ENCODE results near the gene SREBF1.

Gene SREBF1

DNA sequence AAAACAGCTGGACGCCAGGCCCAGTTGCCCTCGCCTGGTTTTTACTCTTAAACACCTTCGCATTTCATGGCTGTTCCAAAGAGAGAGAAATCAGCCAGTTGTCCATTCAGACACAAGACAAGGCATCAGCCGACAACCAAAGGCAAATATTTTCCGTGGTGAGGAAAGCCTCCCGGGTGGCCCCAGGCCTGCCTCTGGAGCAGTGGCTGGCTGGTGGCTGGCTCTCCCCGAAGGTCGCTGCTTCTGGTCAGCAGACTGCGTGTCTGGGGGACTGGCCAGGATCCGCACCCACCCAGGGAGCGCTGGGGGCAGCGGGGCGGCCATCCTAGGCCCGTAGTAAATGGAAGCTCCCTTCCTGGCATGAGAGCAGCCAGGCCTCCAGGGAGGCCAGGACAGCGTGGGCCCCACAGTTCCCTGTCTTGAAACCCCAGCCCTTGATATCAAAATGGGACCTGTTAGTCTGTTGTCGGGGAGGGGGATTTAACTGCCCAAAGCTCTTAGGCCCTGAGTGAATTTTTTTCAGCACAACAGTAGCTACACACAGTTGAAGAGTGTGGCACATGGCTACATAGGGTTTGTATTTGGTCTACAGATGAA lies 57.7 kb downstream of the SREBF1 start:
- DNase-seq (ENCODE audit: low spot score), result no peak

DNA sequence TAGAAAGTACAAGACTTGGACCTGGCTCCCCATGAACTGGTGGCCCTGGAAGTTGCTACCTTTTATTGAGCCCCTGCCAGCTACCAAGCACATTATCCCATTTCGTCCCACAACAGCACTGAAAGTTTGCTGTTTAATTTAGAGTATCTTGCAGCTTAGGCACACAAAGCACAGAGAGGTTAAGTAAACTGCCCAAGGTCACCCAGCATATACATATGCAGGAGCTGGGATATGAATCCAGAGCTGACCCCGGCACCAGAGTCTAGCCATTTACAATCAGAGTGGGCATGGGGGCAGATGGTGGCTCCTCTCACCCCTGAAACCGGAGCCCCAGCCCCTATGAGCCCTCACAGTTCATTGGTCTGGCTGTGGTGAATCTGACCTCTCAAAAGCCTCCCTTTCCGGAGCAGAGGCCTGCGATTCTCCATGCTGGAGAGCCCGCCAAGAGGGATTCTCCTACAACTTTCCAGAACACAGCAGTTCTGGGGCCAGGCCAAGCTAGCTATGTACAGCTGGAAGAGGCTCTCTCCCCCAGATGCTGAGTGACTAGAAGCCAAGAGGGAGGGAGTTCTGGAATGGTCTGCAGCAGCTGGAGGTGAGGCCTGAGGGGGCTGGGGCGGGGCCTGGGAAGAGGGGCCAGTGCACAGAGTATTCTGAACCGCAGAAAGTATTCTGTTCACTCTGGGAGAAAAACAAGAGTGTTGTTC lies 58.3 kb downstream of the SREBF1 start:
- DNase-seq (ENCODE audit: low spot score), result no peak

GRCh38 chr17:17776889-17777288 lies 59.9 kb downstream of the SREBF1 start:
- DNase-seq (ENCODE audit: low spot score), result no peak

DNA sequence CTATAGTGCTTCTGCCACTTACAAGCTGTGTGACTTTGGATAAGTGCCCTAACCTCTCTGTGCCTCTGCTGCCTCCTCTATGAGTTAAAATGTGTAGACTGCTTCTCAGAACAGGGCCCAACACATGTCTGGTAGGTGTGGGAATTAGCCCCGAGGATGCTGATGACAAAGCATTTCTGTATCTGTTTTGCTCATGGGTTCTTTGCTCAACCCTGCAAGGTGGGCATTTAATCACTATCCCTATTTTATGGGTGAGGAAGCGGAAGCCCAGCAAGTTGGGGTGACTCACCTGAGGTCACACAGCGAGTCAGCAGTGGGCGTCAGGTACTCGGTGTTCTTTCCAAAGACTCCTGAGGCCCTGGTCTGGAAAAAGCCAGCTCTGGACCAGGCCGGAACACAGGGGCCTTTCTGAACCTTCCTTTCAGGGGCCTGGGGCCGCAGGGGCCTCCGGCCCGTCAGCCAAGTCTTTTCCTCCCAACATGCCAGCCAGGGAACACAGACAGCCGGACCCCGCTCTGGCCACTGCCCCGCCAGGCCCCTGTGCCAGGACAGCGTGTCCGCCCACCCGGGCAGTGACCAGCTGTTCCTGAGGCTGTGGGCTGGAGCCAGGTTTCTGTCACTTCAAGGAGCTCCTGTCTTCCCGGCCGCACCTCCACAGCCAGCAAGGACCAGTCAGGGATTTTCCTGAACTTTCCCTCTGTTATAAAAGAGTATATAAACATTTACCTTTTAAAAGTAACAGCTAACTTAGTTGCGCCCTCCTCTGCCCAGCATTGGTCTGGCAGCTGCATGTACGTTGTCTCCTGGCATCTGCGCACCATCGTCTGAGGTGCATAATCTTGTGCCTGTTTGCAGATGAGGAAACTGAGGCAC lies 62.5 kb downstream of the SREBF1 start:
- DNase-seq (ENCODE audit: low spot score), result no peak

GRCh38 chr17:17772231-17772630 lies 64.6 kb downstream of the SREBF1 start:
- no peak for DNase-seq (ENCODE audit: low spot score)

GRCh38 chr17:17771498-17772201 lies 65.1 kb downstream of the SREBF1 start:
- no peak for DNase-seq (ENCODE audit: low spot score)

GRCh38 chr17:17770632-17771044 lies 66.1 kb downstream of the SREBF1 start:
- no peak for DNase-seq (ENCODE audit: low spot score)

DNA sequence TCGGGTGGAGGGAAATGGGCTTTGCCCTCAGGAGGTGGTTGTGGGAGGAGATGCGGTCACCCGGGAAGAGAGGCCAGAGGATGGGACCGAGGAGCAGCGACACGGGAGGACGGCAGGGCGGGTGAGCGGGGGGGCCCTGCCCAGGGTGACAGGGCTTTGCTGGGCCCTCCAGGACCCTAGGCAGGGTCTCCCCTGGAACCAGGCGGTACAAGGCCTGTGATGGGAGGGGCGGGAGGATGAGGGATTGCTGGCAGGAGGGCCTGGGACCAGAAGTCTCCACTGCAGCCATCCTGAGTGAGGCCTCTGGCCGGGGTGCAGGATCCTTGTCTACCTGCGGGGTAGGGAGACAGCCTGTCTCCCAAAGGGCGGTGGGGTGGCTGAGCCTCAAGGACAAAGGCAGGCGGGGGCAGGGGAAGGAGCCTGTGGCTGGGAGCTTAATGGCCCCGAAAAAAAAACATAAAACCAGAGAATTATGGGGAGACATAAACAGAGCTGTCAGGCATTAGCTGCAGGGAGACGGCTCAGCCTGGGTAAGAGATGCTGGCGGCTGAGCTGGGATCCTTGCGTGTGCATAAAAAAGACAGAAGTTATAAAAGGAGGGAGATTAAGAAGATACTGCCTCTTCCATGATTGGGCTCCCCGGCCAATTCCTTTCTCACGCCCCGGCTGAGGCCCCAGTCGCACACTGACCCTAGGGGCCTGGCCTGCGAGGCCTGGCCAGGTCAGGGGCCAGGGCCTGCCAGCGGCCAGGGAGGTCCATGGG lies 66.7 kb downstream of the SREBF1 start:
- DNase-seq (ENCODE audit: low spot score), result no peak

GRCh38 chr17:17768424-17769088 lies 68.2 kb downstream of the SREBF1 start:
- no peak for DNase-seq (ENCODE audit: low spot score)

DNA sequence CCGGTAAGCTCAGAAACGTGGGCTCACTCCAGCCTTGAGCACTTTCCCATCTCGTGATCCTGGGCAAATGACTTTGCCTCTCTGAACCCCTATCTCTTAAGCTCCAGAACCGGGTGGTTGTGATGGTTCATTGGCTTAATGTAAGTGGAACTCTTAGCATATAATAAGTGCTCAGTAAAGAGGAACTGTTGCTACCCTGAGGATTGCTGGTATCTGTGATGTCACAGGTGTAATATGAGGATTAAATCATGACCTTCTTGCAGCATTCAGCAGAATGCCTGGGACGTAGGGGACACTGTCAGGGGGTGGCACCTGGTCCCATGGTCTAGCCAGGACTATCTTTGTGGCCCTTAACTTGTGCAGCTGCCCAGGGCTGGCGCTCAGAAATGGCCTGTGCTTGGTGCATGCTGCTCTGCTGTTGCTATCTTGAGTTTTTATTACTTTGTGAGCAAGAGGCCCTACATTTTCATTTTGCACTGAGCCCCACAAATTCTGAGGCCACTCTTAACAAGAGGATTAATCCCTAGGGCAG lies 68.8 kb downstream of the SREBF1 start:
- no peak for DNase-seq (ENCODE audit: low spot score)

- DNase-seq (ENCODE audit: low spot score), result no peak
Measured at GRCh38 chr17:17767154-17767869, 69.5 kb downstream of the SREBF1 start.

DNA sequence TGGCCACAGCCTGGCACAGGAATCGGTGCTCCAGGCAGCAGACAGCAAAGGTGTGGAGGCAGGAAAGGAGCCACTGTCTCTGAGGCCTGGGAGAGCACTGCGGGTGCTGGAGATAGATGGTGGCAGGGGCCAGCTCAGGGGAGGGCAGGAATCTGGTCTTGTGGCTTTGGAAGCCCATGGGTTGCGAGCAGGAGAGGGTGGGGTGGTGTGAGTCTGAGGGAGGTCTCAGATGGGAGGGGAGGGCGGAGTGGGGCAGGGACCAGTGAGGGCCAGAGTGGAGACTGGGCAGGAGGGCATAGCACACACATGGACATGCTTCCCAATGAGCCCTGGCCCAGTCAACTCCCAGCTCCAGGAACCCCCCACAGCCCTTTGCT lies 70.1 kb downstream of the SREBF1 start:
- no peak for DNase-seq (ENCODE audit: low spot score)

DNA sequence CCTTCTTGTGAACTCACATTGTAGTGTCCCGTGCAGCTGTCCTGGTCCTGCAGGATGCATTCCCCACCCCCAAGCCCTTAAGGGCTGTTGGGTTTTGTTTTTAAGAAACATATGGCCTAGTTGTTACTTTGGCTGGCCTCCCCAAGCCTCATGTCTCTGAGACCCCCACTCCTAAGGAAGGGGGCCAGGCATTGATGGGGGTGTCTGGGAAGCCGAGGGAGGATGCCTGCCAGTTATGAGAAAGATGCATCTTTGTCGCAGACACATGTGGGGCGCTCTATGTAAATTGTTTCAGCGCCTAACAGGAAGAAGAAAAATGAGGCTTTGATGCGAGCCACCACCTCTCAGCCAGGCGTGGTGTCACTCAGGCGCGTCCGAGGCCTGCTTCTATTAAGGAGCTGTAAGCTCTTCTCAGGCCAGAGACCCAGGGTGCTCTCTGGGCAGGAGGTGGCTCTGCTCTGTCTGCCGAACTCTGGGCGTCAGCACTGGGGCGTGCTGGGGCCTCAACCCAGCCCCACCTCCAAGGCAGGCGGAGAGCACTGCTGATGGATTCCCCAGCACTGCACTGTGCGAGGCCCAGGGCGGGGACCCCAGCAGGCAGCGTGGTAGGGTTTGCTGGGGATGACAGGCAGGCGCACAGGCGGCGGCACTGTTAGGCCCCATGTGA lies 70.6 kb downstream of the SREBF1 start:
- DNase-seq (ENCODE audit: low spot score), result no peak

DNA sequence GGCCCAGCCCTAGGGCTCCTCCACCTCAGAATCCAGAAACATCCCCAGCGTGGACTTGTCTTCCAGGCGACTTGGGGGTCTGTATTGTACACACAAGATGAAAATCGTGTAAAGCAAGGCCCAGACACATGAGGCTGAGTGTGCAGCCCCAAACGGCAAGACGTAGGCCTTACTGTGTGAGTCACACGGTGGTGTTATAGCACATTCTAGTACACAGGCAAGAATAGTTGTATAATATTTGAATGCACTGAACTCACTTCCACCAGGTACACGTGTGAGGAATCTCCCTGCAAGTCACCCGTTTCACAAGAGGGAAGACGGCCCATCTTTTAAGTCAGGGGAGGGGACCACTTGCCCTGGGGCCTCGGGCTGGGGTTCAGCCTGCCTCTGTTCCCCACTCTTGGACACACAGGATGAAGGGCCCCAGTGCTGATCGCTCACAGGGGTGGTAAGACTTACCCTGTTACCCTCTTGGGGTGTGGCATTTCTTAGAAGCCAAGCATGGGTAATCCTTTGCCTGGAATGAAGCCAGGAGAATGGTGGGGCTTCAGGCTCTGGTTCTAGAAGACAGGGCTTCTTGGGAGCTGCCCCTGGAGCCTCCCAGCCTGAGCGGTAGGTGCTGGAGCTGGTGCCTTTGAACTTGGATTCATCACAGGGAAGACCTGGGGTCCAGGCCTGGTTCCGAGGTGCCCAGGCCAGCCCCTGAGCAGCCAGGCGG lies 71.3 kb downstream of the SREBF1 start:
- DNase-seq (ENCODE audit: low spot score), result no peak

DNA sequence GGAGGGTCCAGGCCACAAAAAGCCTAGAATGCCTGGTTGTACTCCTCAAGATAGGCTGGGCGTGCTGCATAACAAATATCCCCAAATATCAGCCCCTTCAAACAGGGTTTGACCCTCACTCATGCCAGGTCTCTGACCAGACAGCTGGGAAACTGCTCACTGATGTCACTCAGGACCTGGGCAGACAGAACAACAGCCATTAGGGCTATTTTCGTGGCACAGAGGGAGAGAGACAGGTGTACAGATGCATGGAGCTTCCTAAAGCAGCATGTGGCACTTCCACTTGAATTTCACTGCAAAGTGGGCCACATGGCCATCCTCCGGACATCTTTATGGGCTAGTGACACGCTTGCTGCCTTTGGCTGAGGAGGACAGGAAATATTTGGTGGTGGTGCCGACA lies 73.1 kb downstream of the SREBF1 start:
- no peak for DNase-seq (ENCODE audit: low spot score)

- no peak for DNase-seq (ENCODE audit: low spot score)
Measured at GRCh38 chr17:17763136-17763535, 73.7 kb downstream of the SREBF1 start.

DNA sequence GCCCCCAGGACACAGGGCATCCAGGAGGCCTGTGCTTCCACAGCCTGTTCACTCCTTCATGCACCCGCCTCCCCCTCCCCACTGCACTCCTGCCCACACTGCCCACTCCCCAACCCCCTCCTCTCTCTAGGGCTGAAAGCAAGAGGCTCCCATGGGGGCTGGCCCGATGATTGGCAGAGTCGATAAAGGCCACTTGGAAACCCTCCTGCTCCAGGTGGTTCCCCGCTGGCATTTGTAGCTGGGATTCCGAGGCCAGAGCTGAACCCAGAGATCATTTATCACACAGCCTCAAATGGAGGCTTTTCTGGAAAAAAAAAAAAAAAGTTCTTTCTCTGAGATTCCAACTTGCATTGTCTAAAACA lies 74.1 kb downstream of the SREBF1 start:
- no peak for DNase-seq (ENCODE audit: low spot score)

All from activated CD4-positive, alpha-beta T cell treated with anti-CD3 and anti-CD28 coated beads, Interleukin-2, Interleukin-4, amounts not matched to agents 100 ng/mL and 50 ng/mL, durations not matched to agents 16 hours and 8 hours (primary cell).